Spleen (tissue), 11 donors: ENCODE measurements around the gene PSMB7. TPM values are rescaled to one million over a fixed set of nuclear protein-coding genes. Genes with fewer than 3 reads are reported as not detected.
A peak's percentile ranks its signal among the peaks of the same experiment; 100 is the strongest.

Experiments used
- DNase-seq: peaks from one replicate; pipeline ENCODE4 v3.0.0-alpha.2; 2020
- H3K27ac ChIP-seq, 8 donors: fragments of 200-600 bp; sonication (generic) in 7 of 8; 1 replicate in 4 of 8; 2 replicates in 4 of 8; pipeline versions ENCODE4 v1.5.0 to v1.8.0; 2016 to 2021; ENCODE audit warnings: inconsistent platforms in 4 of 8, mild to moderate bottlenecking in 4 of 8, moderate library complexity in 1 of 8
- H3K27me3 ChIP-seq, 7 donors: fragments of 200-600 bp; sonication (generic) in 6 of 7; replicated peaks in 1 of 7; 1 replicate in 4 of 7; 2 replicates in 3 of 7; pipeline versions ENCODE4 v1.5.0 to v1.8.0; 2016 to 2021; ENCODE audit warnings: inconsistent platforms in 3 of 7, mild to moderate bottlenecking in 1 of 7
- H3K36me3 ChIP-seq, 6 donors: fragments of 200-600 bp; sonication (generic) in 5 of 6; 1 replicate in 4 of 6; 2 replicates in 2 of 6; pipeline versions ENCODE4 v1.5.0 to v1.8.0; 2016 to 2021; ENCODE audit warnings: inconsistent platforms in 2 of 6
- H3K4me1 ChIP-seq, 6 donors: fragments of 200-600 bp; sonication (generic) in 5 of 6; 1 replicate in 3 of 6; 2 replicates in 3 of 6; pipeline versions ENCODE4 v1.5.0 to v1.8.0; 2016 to 2021; ENCODE audit warnings: inconsistent platforms in 3 of 6
- H3K4me3 ChIP-seq, 8 donors: fragments of 200-600 bp; sonication (generic) in 7 of 8; 1 replicate in 4 of 8; 2 replicates in 4 of 8; pipeline versions ENCODE4 v1.5.0 to v1.8.0; 2016 to 2021; ENCODE audit warnings: inconsistent platforms in 4 of 8, mild to moderate bottlenecking in 4 of 8, moderate library complexity in 2 of 8
- H3K9me3 ChIP-seq, 8 donors: fragments of 200-600 bp; sonication (generic) in 7 of 8; 1 replicate in 4 of 8; 2 replicates in 4 of 8; pipeline versions ENCODE4 v1.5.0 to v1.8.0; 2016 to 2021; ENCODE audit warnings: inconsistent platforms in 4 of 8
- POLR2A ChIP-seq, 3 donors: fragments of 450-650 bp; IDR thresholded peaks; one replicate each; pipeline ENCODE4 v1.5.1; 2017; ENCODE audit warnings: antibody characterized with exemption in 3 of 3, mild to moderate bottlenecking in 1 of 3
- POLR2AphosphoS5 ChIP-seq, 3 donors: sonication (generic); formaldehyde crosslinking; IDR thresholded peaks; one replicate each; pipeline ENCODE4 v1.5.1; 2017; ENCODE audit warnings: antibody characterized with exemption in 3 of 3
- WGBS, 5 donors: extraction: QIAGEN DNeasy Blood & Tissue Kit in 3 of 5; methylation state at CpG; one replicate each; pipeline versions ENCODE4 v1.1.5 to v1.1.7; 2013 to 2018; 5-methylcytosine and 5-hydroxymethylcytosine counted together
- intact Hi-C: fragments of 100-400 bp; cut with DNase I; formaldehyde crosslinking; loops from one replicate; pipeline ENCODE4 v1.15.0; 2023; ENCODE audit warnings: low total_unique reads
- polyA plus RNA-seq, 3 donors: library from polyadenylated mRNA; stranded (reverse); fragments of 200-250 nt; gene quantifications; one replicate each; pipeline ENCODE4 v1.2.1, GENCODE V29; 2013
- total RNA-seq, 7 donors: library from RNA; depleted of rRNA in 3 of 7; stranded (reverse); fragments of >200 nt in 3 of 7; fragmentation: NEBNext Ultra II Directional in 4 of 7; extraction: Animal tissue kit (Norgen Biotek cat#: 25700) in 4 of 7; gene quantifications; one replicate each; pipeline versions ENCODE4 v1.1.0 to v1.2.1, GENCODE V29; 2016 to 2021
- TF ChIP-seq, protein P1 (sequence below), 11 experiments: fragments of 200-600 bp in 7 of 11; fragments of 450-650 bp in 4 of 11; sonication (generic) in 4 of 11; IDR thresholded peaks in 8 of 11; conservative IDR thresholded peaks in 3 of 11; 1 replicate in 7 of 11; 2 replicates in 4 of 11; pipeline versions ENCODE4 v1.4.0 to v1.8.0; 2016 to 2021; ENCODE audit warnings: antibody characterized with exemption in 11 of 11, inconsistent platforms in 4 of 11, mild to moderate bottlenecking in 1 of 11
- donor health status: healthy with polysubstance abuse.
- donor health status: DM: no; HTN: no; CAD: no; lungs with moderate emphysema.
- donor health status: DM: no; HTN: no; CAD: no.
- donor health status: Bipolar disorder and iron deficiency.
- donor health status: healthy.
- donor health status: DM: no; HTN: no; CAD: no.
- donor health status: DM: yes; HTN: yes; CAD: no.

PSMB7 gene
- total and polyA plus RNA-seq, 10 donors, result 71.3 to 143 (median 108) TPM

DNA sequence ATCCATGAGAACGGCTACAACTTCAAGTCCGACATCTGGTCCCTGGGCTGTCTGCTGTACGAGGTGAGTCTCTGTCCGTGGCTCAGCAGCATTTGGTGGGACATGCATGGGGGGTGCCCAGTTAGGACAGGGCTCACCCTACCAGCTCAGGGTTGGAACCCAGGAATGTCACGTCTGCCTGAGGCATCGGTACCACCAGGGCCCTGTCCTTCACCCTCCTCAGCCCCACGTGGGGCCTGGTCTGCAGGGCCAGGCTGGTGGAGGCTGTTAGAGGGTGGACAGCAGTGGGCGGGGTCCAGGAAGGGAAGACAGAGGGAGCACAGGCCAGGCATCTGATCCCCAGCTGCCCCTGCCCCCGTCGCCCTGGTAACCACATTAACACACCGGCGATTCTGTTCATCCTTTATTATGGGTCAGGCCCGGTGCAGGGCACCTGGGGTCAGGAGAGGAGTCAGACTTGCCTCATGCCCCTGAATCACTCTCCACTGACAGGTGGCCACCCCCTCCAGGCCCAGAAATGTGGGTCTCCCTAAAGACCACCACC lies 75.6 kb downstream of the PSMB7 start:
- intact Hi-C loops, result no loop called here

GRCh38 chr9:124337562-124337961 lies 77.7 kb downstream of the PSMB7 start:
- Histone ChIP-seq H3K27me3 (no peaks in the 10 kb centered on the region), H3K4me1 (peaks cover 0 to 9% (median 3%) of the 10 kb centered on the region in 6 donors), H3K4me3 (no peak overlapping the region), H3K9me3 (peaks cover 0 to 14% (median 10%) of the 10 kb centered on the region in 8 donors), H3K36me3 (peaks cover 0 to 98% (median 45%) of the 10 kb centered on the region in 6 donors), H3K27ac (no peak overlapping the region)
- TF ChIP-seq, protein P1, sequence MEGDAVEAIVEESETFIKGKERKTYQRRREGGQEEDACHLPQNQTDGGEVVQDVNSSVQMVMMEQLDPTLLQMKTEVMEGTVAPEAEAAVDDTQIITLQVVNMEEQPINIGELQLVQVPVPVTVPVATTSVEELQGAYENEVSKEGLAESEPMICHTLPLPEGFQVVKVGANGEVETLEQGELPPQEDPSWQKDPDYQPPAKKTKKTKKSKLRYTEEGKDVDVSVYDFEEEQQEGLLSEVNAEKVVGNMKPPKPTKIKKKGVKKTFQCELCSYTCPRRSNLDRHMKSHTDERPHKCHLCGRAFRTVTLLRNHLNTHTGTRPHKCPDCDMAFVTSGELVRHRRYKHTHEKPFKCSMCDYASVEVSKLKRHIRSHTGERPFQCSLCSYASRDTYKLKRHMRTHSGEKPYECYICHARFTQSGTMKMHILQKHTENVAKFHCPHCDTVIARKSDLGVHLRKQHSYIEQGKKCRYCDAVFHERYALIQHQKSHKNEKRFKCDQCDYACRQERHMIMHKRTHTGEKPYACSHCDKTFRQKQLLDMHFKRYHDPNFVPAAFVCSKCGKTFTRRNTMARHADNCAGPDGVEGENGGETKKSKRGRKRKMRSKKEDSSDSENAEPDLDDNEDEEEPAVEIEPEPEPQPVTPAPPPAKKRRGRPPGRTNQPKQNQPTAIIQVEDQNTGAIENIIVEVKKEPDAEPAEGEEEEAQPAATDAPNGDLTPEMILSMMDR (IDR thresholded peaks at IDR 0.05 in 8 of 11, conservative IDR thresholded peaks at IDR 0.05 in 3 of 11), result no peak
- TF ChIP-seq POLR2AphosphoS5 (IDR thresholded peaks at IDR 0.05) (no peak), POLR2A (IDR thresholded peaks at IDR 0.05) (no peak)
- intact Hi-C loops, result no loop called here
- WGBS, 5 donors, result 96 to 99% (median 97%) methylated on average over 5 of the region's 5 CpGs
- DNase-seq, result no peak

More for the DNA sequence above, 75.6 kb downstream of the PSMB7 start:
- DNase-seq, result no peak
- Histone ChIP-seq H3K4me1 (peaks cover 0 to 12% (median 5%) of the 10 kb centered on the region in 6 donors), H3K4me3 (no peak overlapping the region), H3K9me3 (peaks cover 0 to 14% (median 10%) of the 10 kb centered on the region in 8 donors), H3K27me3 (no peaks in the 10 kb centered on the region), H3K36me3 (peaks cover 0 to 97% (median 42%) of the 10 kb centered on the region in 6 donors), H3K27ac (no peak overlapping the region)
- TF ChIP-seq, protein P1 (IDR thresholded peaks at IDR 0.05 in 8 of 11, conservative IDR thresholded peaks at IDR 0.05 in 3 of 11), result no peak
- TF ChIP-seq POLR2A (IDR thresholded peaks at IDR 0.05), result no peak
- WGBS, 5 donors, result 83 to 96% (median 88%) methylated on average over 10 to 13 of the region's 13 CpGs

DNA sequence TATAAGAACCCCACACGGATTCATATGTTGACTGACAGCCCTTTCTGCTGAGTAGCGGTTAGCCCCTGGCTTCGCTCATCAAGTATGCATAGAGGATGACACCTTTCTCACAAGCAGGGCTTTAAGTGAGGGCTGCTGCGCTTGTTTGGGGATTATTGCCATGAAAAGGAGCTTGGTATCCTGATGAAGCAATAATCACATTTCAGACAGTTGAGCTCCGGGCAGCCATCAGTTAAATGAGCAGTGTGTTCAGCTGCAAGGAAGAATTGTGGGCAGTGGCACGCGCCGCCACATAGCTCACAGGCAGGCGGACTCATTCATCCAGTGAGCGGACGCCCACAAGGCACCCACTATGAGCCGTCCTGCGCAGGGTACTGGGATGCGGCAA lies 79.9 kb downstream of the PSMB7 start:
- no peaks in the 10 kb centered on the region for H3K4me1 ChIP-seq
- intact Hi-C loops, result no loop called here
- no peak overlapping the region for H3K27ac ChIP-seq
- no peak overlapping the region for H3K4me3 ChIP-seq
- WGBS, 5 donors, result 85 to 89% (median 88%) methylated on average over 13 to 14 of the region's 14 CpGs
- peaks cover 0 to 14% (median 10%) of the 10 kb centered on the region in 8 donors for H3K9me3 ChIP-seq
- TF ChIP-seq, protein P1 (IDR thresholded peaks at IDR 0.05 in 8 of 11, conservative IDR thresholded peaks at IDR 0.05 in 3 of 11), result no peak
- TF ChIP-seq POLR2AphosphoS5 (IDR thresholded peaks at IDR 0.05), result peak in 1 of 3 donors; percentile 17
- TF ChIP-seq POLR2A (IDR thresholded peaks at IDR 0.05), result no peak
- peaks cover 0 to 98% (median 49%) of the 10 kb centered on the region in 6 donors for H3K36me3 ChIP-seq
- no peaks in the 10 kb centered on the region for H3K27me3 ChIP-seq
- no peak for DNase-seq

- H3K36me3 ChIP-seq, result peaks cover 0 to 98% (median 49%) of the 10 kb centered on the region in 6 donors
- intact Hi-C loops, result no loop called here
- no peaks in the 10 kb centered on the region for H3K27me3 ChIP-seq
- no peak overlapping the region for H3K27ac ChIP-seq
- TF ChIP-seq POLR2AphosphoS5 (IDR thresholded peaks at IDR 0.05) (no peak), POLR2A (IDR thresholded peaks at IDR 0.05) (no peak)
- TF ChIP-seq, protein P1 (IDR thresholded peaks at IDR 0.05 in 8 of 11, conservative IDR thresholded peaks at IDR 0.05 in 3 of 11), result no peak
- H3K4me1 ChIP-seq, result no peaks in the 10 kb centered on the region
- no peak overlapping the region for H3K4me3 ChIP-seq
- 89 to 97% (median 94%) methylated on average over 12 to 15 of the region's 15 CpGs for WGBS, 5 donors
- H3K9me3 ChIP-seq, result peaks cover 0 to 14% (median 10%) of the 10 kb centered on the region in 8 donors
- no peak for DNase-seq
Measured at GRCh38 chr9:124334568-124335319, 80.5 kb downstream of the PSMB7 start.
